ENCODE measurements around the gene EPC2.
"Not testable (repeated sequence)": the region's sequence is repeated elsewhere in the genome, so short reads cannot be mapped to it uniquely, and the experiment has no call there.

The EPC2 gene

DNA sequence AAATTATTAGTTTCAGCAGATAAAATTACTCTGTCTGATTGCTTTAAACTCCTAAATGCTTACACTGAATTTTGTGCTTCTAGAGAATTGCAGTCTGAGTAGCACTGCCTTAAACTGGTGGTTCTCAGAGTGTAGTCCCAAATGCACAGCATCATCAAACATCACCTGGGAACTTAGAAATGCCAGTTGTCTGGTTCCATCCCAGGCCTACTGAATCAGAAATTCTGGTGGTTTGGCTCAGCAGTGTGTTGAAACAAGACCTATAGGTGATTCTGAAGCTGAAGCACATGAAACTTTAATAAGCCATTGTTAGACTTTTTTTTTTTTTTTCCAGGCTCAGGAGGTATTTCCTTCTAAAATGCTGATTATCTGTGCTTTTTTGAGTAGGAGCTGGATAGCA is 22.0 kb downstream of the EPC2 start:
- Mint-ChIP-seq H3K27ac (peak overlapping the region; percentile 12 to 58 (median 26)), H3K4me3 (no peak overlapping the region), H3K36me3 (ENCODE audit: low read depth) (peaks cover 9% of the 10 kb centered on the region), H3K9me3 (peaks cover 5% of the 10 kb centered on the region), H3K4me1 (peaks cover 10% of the 10 kb centered on the region), H3K27me3 (ENCODE audit: low read depth) (no peaks in the 10 kb centered on the region)
- TF ChIP-seq, protein P1, sequence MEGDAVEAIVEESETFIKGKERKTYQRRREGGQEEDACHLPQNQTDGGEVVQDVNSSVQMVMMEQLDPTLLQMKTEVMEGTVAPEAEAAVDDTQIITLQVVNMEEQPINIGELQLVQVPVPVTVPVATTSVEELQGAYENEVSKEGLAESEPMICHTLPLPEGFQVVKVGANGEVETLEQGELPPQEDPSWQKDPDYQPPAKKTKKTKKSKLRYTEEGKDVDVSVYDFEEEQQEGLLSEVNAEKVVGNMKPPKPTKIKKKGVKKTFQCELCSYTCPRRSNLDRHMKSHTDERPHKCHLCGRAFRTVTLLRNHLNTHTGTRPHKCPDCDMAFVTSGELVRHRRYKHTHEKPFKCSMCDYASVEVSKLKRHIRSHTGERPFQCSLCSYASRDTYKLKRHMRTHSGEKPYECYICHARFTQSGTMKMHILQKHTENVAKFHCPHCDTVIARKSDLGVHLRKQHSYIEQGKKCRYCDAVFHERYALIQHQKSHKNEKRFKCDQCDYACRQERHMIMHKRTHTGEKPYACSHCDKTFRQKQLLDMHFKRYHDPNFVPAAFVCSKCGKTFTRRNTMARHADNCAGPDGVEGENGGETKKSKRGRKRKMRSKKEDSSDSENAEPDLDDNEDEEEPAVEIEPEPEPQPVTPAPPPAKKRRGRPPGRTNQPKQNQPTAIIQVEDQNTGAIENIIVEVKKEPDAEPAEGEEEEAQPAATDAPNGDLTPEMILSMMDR (IDR thresholded peaks at IDR 0.05; ENCODE audit: unreplicated experiment in 3 of 3): no peak

DNA sequence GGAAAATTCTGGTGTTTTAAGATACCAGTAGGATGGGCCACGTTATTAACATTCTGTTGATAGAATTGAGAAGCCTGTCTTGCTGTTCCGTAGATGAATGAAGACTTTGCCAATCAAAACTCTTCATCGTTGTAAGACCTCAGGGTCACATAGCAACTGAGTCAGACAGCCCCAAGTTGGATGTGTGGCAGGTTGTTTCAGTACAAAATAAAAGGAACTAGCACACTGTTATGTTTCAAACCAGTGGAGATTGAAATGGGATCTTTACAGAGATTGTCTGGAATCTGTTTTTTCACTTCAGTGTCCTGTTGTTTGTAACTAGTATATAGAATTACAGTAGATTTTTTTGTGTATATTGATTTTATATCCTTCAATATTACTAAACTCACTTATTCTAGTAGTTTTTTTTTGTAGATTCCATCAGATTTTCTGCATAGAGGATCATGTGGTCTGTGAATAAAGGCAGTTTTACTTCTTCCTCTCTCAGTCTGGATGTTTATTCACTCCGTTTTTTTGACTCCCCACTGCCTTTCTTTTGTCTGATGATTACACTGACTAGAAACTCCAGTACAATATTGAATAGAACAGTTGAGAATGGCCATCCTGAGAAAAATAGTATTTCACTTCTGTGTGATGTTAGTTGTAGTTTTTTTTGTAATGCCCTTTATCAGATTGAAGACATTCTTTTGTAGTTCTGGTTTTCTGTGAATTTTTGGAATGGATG is 22.7 kb downstream of the EPC2 start:
- H3K9me3 Mint-ChIP-seq: peaks cover 7% of the 10 kb centered on the region
- no peaks in the 10 kb centered on the region for H3K27me3 Mint-ChIP-seq (ENCODE audit: low read depth)
- no peak overlapping the region for H3K4me3 Mint-ChIP-seq
- TF ChIP-seq, protein P1 (IDR thresholded peaks at IDR 0.05; ENCODE audit: unreplicated experiment in 3 of 3): no peak
- H3K27ac Mint-ChIP-seq: peak overlapping the region; percentile 12 to 64 (median 26)
- H3K4me1 Mint-ChIP-seq: peaks cover 10% of the 10 kb centered on the region
- H3K36me3 Mint-ChIP-seq (ENCODE audit: low read depth): peaks cover 13% of the 10 kb centered on the region

DNA sequence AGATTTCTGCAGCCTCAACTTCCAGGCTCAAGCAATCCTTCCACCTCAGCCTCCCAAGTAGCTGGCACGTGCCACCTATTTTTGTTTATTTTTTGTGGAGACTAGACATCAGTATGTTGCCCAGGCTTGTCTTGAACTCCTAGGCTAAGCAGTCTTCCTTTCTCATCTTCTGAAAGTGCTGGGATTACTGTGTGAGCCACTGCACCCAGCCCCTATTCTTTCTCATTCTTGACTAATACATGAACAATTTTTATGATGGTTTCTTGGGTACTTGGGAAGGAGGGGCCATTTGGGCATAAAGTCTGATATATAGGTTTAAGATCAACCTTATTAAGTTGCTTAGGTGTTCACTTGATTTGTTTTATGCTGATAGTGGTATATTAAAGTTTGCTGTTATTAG is 26.2 kb downstream of the EPC2 start:
- Mint-ChIP-seq H3K4me3 (no peak overlapping the region), H3K4me1 (peaks cover 21% of the 10 kb centered on the region), H3K27ac (no peak overlapping the region), H3K36me3 (ENCODE audit: low read depth) (peaks cover 23% of the 10 kb centered on the region), H3K9me3 (peaks cover 12% of the 10 kb centered on the region), H3K27me3 (ENCODE audit: low read depth) (no peaks in the 10 kb centered on the region)
- TF ChIP-seq, protein P1 (IDR thresholded peaks at IDR 0.05; ENCODE audit: unreplicated experiment in 3 of 3): no peak

DNA sequence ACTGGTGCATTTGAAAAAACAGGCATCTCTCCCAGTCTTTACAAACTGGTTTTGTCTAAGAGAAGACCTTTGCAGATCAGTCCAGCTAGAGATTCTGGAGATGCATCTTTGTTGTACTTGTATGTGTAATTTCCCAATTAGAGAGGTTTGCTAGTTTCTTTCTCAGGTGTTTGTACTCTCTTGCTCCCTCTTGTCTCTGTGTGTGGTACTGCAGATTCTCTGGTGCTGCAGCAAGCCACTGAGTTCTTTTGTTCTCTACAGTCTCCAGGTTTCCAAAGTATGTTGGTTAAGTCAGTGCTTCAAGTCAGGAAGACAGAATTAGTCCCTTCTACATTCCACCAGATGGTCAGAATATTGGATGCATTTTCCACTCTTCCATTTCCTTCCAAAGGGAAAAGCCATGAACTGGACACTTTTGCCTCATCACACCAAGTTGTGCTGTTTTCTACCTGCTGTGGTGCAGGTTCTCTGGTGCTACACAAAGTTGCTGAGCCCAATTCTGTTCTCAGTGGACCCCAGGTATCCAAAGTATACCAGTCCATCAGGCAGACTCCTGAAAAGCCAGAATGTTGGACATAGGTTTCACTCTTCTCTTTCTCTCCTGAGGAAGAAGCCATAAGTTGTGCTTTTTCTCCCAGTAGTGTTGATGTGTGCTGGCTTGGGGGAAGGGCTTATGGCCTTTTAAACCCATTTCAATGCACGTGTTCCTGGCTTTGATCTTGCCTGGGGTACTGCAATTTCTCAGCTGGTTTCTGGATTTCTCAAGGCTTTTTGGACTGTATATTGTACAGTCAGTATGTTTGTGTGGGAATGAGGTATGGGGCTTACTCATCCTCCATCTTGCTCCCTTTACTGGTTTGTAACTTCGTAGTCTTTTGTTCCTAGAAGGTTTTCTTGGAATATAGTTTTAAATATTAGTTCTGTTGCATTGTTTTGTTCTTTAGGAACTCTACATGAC is 29.8 kb downstream of the EPC2 start:
- H3K9me3 Mint-ChIP-seq: peaks cover 12% of the 10 kb centered on the region
- no peak overlapping the region for H3K4me3 Mint-ChIP-seq
- H3K36me3 Mint-ChIP-seq (ENCODE audit: low read depth): peaks cover 39% of the 10 kb centered on the region
- peaks cover 22% of the 10 kb centered on the region for H3K4me1 Mint-ChIP-seq
- H3K27me3 Mint-ChIP-seq (ENCODE audit: low read depth): no peaks in the 10 kb centered on the region
- H3K27ac Mint-ChIP-seq: no peak overlapping the region
- TF ChIP-seq, protein P1 (IDR thresholded peaks at IDR 0.05; ENCODE audit: unreplicated experiment in 3 of 3): peak in 2 of 3 experiments; percentile 17 to 32

DNA sequence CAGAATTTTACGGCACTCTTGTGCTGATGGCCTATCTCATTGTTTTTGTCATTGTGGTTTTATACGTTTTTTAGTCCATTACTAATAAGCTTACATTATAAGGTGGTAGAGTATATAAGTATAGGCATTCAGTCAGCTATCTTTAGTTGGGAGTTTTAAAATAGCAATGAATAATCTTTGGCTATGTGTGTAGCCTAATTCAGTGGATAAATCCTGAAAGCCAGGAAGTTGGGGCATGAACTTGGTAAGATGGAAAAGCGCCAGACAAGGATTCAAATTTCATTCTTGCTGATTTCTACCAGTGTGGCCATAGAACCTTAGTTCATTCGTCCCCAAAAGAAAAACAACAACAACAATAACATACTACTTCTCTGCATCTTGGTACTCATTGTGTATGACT is 31.2 kb downstream of the EPC2 start:
- TF ChIP-seq, protein P1 (IDR thresholded peaks at IDR 0.05; ENCODE audit: unreplicated experiment in 3 of 3): no peak
- Mint-ChIP-seq H3K27ac (no peak overlapping the region), H3K4me1 (peaks cover 22% of the 10 kb centered on the region), H3K4me3 (no peak overlapping the region), H3K9me3 (peaks cover 16% of the 10 kb centered on the region), H3K27me3 (ENCODE audit: low read depth) (no peaks in the 10 kb centered on the region), H3K36me3 (ENCODE audit: low read depth) (peaks cover 43% of the 10 kb centered on the region)

DNA sequence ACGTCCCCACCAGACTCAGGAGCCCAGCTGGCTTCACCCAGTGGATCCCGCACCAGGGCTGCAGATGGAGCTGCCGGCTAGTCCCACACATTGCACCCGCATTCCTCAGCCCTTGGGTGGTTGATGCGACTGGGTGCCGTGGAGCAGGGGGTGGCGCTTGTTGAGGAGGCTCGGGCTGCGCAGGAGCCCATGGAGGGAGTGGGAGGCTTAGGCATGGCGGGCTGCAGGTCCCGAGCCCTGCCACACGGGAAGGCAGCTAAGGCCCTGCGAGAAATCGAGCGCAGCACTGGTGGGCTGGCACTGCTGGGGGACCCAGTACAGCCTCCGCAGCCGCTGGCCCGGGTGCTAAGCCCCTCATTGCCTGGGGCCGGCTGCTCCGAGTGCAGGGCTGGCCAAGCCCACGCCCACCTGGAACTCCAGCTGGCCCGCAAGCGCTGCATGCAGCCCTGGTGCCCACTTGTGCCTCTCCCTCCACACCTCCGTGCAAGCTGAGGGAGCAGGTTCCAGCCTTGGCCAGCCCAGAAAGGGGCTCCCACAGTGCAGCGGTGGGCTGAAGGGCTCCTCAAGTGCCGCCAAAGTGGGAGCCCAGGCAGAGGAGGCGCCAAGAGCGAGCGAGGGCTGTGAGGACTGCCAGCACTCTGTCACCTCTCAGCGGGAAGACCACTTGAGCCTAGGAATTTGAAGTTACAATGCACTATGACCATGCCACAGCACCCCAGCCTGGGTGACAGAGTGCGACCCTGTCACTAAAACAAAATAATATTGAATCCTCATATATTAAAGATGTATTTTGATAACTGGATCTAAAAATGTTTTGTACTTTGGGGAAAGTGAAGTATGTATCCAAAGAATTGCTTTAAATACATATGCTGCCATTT is 34.0 kb downstream of the EPC2 start:
- peaks cover 13% of the 10 kb centered on the region for H3K9me3 Mint-ChIP-seq
- not testable (repeated sequence) for H3K4me3 Mint-ChIP-seq; H3K27ac Mint-ChIP-seq; H3K27me3 Mint-ChIP-seq (ENCODE audit: low read depth)
- peaks cover 48% of the 10 kb centered on the region for H3K36me3 Mint-ChIP-seq (ENCODE audit: low read depth)
- peaks cover 22% of the 10 kb centered on the region for H3K4me1 Mint-ChIP-seq

Data from nephron (organoid).